Stimulated activated naive CD8-positive, alpha-beta T cell treated with anti-CD3 and anti-CD28 coated beads, Interleukin-15, amount 100 ng/mL, for 72 hours (primary cell): ENCODE data around the gene PRAMEF6.
"Not testable (repeated sequence)": the region's sequence is repeated elsewhere in the genome, so short reads cannot be mapped to it uniquely, and the experiment has no call there.

Source experiments
- ATAC-seq: fragments of 150-1000 bp; cut with Tn5 transposase; 2 replicates; pipeline ENCODE4 v1.10.0; 2021; ENCODE audit warnings: mild to moderate bottlenecking, moderate library complexity
- DNase-seq, 2 donors: peaks; one replicate each; pipeline ENCODE4 v3.0.0; 2021 to 2022
- H3K27ac Mint-ChIP-seq, 2 donors: one replicate each; pipeline ENCODE4 v1.8.0; 2022; ENCODE audit warnings: mild to moderate bottlenecking in 2 of 2, mixed read lengths in 2 of 2, moderate library complexity in 2 of 2
- H3K27me3 Mint-ChIP-seq: one replicate; pipeline ENCODE4 v1.8.0; 2022; ENCODE audit warnings: mixed read lengths
- H3K4me1 Mint-ChIP-seq: one replicate; pipeline ENCODE4 v1.8.0; 2022; ENCODE audit warnings: mild to moderate bottlenecking, mixed read lengths
- H3K4me3 Mint-ChIP-seq, 2 donors: one replicate each; pipeline ENCODE4 v1.8.0; 2022; ENCODE audit warnings: mild to moderate bottlenecking in 2 of 2, mixed read lengths in 2 of 2, moderate library complexity in 1 of 2
- H3K9me3 Mint-ChIP-seq, 2 donors: one replicate each; pipeline ENCODE4 v1.8.0; 2022; ENCODE audit warnings: mixed read lengths in 2 of 2

Gene PRAMEF6

GRCh38 chr1:12947480-12947879 is at the start of gene PRAMEF6:
Gene PRAMEF6 (minus strand): TSS chr1:12947580. CDS start chr1:12942518, 5,062 bp downstream.
- not testable (repeated sequence) for H3K4me3 Mint-ChIP-seq, H3K9me3 Mint-ChIP-seq, ATAC-seq, H3K27me3 Mint-ChIP-seq, H3K4me1 Mint-ChIP-seq, DNase-seq, H3K27ac Mint-ChIP-seq

GRCh38 chr1:12924368-12924767 is 23.0 kb downstream of the PRAMEF6 start:
- not testable (repeated sequence) for H3K27ac Mint-ChIP-seq, ATAC-seq, H3K27me3 Mint-ChIP-seq

GRCh38 chr1:12921749-12922148 is 25.6 kb downstream of the PRAMEF6 start:
- H3K27me3 Mint-ChIP-seq, H3K4me3 Mint-ChIP-seq, H3K27ac Mint-ChIP-seq, DNase-seq, H3K9me3 Mint-ChIP-seq, ATAC-seq, H3K4me1 Mint-ChIP-seq: not testable (repeated sequence)

More at GRCh38 chr1:12924368-12924767, 23.0 kb downstream of the PRAMEF6 start:
- DNase-seq, H3K4me3 Mint-ChIP-seq, H3K4me1 Mint-ChIP-seq, H3K9me3 Mint-ChIP-seq: not testable (repeated sequence)

- H3K4me1 Mint-ChIP-seq, H3K9me3 Mint-ChIP-seq, H3K4me3 Mint-ChIP-seq, H3K27me3 Mint-ChIP-seq, DNase-seq, H3K27ac Mint-ChIP-seq, ATAC-seq: not testable (repeated sequence)
Measured at GRCh38 chr1:12916310-12916709, 31.1 kb downstream of the PRAMEF6 start, which contains the start of gene PRAMEF7. Gene PRAMEF7 (plus strand): TSS chr1:12916610. CDS start chr1:12917693, 1,083 bp downstream.

- H3K4me1 Mint-ChIP-seq, H3K27ac Mint-ChIP-seq, ATAC-seq, DNase-seq, H3K27me3 Mint-ChIP-seq, H3K4me3 Mint-ChIP-seq, H3K9me3 Mint-ChIP-seq: not testable (repeated sequence)
Measured at GRCh38 chr1:12903793-12904572, 43.4 kb downstream of the PRAMEF6 start.

- not testable (repeated sequence) for ATAC-seq, H3K9me3 Mint-ChIP-seq, H3K4me1 Mint-ChIP-seq
Measured at GRCh38 chr1:12899186-12899585, 48.2 kb downstream of the PRAMEF6 start.

GRCh38 chr1:12898170-12898569 is 49.2 kb downstream of the PRAMEF6 start, which contains the start of gene PRAMEF10:
Gene PRAMEF10 (minus strand): TSS chr1:12898270. CDS start chr1:12895847, 2,423 bp downstream.
- H3K27ac Mint-ChIP-seq, DNase-seq, H3K4me1 Mint-ChIP-seq, H3K9me3 Mint-ChIP-seq, ATAC-seq, H3K27me3 Mint-ChIP-seq, H3K4me3 Mint-ChIP-seq: not testable (repeated sequence)

More at GRCh38 chr1:12899186-12899585, 48.2 kb downstream of the PRAMEF6 start:
- not testable (repeated sequence) for H3K4me3 Mint-ChIP-seq, DNase-seq, H3K27me3 Mint-ChIP-seq, H3K27ac Mint-ChIP-seq
